HL-60 (cell line): ENCODE results near the gene HPS1.

Experiments used
- DNase-seq, 2 experiments: peaks; one replicate each; pipeline ENCODE4 v3.0.0-alpha.2; 2010 to 2020; ENCODE audit warnings: low read depth in 1 of 2, low spot score in 1 of 2
- H3K27ac ChIP-seq: fragments of 250-450 bp; sonication (Bioruptor Pico); replicated peaks from 2 replicates; pipeline ENCODE4 v1.5.1; 2020; ENCODE audit warnings: mild to moderate bottlenecking, moderate library complexity
- H3K27me3 ChIP-seq: fragments of 250-450 bp; sonication (Bioruptor Pico); 2 replicates; pipeline ENCODE4 v1.5.1; 2021; ENCODE audit warnings: mild to moderate bottlenecking, moderate library complexity; ENCODE audit not compliant: insufficient read depth, poor library complexity, severe bottlenecking
- H3K4me3 ChIP-seq: replicated peaks from 2 replicates; pipeline ENCODE4 v1.5.1; 2011; ENCODE audit warnings: mild to moderate bottlenecking, control low read depth, low read length; ENCODE audit not compliant: insufficient read depth
- GABPA ChIP-seq: IDR thresholded peaks from 2 replicates; pipeline ENCODE4 v1.6.1; 2012; ENCODE audit warnings: low read depth
- POLR2AphosphoS5 ChIP-seq: IDR thresholded peaks from 2 replicates; pipeline ENCODE4 v1.6.1; 2012; ENCODE audit warnings: low read depth
- SPI1 ChIP-seq: IDR thresholded peaks from 2 replicates; pipeline ENCODE4 v1.6.1; 2012; ENCODE audit warnings: low read depth, mild to moderate bottlenecking, borderline replicate concordance
- TF ChIP-seq, protein P1 (sequence below): IDR thresholded peaks from one replicate; pipeline ENCODE4 v1.5.1; 2011; ENCODE audit warnings: low read length, control low read depth, inconsistent platforms; ENCODE audit not compliant: insufficient read depth
- TF ChIP-seq, protein P2 (sequence below): IDR thresholded peaks from 2 replicates; pipeline ENCODE4 v1.6.1; 2012; ENCODE audit warnings: low read depth; ENCODE audit not compliant: insufficient replicate concordance

Gene HPS1

DNA sequence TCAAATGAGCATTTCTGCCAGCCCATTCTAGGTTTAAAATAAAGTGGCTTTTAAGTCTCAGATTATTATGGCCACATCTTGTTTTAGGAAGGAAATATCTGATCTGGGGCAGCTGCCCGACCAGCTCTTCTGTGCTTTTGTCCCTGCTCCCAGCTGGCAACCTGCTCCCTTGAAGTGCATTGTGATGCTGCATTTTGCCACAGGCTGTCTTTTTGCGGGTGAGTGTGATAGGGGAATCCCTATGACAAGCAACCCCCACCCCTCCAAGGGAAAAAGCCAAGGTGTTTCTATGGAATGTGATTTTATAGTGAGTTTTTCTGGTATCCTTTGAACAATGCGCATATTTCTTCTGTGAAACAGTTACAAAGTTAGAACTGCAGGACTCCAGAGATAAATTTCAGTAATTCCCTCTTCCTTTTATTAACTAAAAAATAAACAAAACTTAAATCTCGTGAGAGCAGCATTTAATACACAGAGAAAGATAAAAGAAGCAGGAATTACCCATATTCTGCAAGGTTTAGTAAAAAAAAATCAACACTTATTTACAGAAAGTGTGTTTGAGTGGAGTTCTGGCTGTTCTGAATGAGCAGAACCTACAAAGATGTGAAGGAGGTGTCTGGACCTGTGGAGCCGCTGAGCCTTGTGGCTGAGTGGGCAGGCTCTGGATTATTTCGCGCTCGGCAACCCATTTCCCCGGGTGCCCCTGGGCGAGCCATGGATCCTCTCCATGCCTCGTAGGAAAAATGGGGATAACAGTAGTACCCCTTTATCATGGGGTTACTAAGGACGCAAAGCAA is 10.1 kb upstream of the HPS1 start:
- no peak overlapping the region for H3K4me3 ChIP-seq
- H3K27ac ChIP-seq, result no peak overlapping the region
- H3K27me3 ChIP-seq, result peaks cover 3% of the 10 kb centered on the region
- DNase-seq, result no peak
- TF ChIP-seq, protein P1, sequence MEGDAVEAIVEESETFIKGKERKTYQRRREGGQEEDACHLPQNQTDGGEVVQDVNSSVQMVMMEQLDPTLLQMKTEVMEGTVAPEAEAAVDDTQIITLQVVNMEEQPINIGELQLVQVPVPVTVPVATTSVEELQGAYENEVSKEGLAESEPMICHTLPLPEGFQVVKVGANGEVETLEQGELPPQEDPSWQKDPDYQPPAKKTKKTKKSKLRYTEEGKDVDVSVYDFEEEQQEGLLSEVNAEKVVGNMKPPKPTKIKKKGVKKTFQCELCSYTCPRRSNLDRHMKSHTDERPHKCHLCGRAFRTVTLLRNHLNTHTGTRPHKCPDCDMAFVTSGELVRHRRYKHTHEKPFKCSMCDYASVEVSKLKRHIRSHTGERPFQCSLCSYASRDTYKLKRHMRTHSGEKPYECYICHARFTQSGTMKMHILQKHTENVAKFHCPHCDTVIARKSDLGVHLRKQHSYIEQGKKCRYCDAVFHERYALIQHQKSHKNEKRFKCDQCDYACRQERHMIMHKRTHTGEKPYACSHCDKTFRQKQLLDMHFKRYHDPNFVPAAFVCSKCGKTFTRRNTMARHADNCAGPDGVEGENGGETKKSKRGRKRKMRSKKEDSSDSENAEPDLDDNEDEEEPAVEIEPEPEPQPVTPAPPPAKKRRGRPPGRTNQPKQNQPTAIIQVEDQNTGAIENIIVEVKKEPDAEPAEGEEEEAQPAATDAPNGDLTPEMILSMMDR, result no peak
- no peak for TF ChIP-seq SPI1
- no peak for TF ChIP-seq GABPA

DNA sequence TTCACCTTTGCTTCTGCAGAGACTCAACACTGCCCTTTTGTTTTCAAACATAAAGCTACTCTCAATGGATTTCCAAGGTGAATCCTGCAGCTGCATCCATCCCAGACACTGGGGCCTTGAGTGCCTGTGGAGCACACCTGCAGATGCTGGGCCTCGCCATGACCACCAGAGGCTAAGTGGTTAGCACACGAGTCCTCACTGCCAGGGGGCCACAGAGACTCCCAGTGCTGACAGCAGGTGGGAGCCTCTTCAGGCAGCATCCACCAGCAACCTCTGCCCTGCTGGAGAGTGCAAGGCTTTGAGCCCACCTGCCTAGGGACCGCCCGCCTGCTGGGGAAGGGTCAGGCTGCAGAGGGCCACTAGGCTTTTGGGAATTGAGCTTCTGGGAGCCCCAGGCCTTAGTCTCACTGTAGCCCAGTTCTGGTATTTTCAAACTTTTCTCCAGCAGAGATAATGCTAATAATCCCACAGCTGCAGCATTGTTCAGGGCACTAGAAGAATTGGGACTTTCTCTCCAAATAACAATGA is 9.4 kb upstream of the HPS1 start:
- H3K27ac ChIP-seq, result no peak overlapping the region
- no peak for DNase-seq
- peaks cover 3% of the 10 kb centered on the region for H3K27me3 ChIP-seq
- no peak overlapping the region for H3K4me3 ChIP-seq
- TF ChIP-seq, protein P2, sequence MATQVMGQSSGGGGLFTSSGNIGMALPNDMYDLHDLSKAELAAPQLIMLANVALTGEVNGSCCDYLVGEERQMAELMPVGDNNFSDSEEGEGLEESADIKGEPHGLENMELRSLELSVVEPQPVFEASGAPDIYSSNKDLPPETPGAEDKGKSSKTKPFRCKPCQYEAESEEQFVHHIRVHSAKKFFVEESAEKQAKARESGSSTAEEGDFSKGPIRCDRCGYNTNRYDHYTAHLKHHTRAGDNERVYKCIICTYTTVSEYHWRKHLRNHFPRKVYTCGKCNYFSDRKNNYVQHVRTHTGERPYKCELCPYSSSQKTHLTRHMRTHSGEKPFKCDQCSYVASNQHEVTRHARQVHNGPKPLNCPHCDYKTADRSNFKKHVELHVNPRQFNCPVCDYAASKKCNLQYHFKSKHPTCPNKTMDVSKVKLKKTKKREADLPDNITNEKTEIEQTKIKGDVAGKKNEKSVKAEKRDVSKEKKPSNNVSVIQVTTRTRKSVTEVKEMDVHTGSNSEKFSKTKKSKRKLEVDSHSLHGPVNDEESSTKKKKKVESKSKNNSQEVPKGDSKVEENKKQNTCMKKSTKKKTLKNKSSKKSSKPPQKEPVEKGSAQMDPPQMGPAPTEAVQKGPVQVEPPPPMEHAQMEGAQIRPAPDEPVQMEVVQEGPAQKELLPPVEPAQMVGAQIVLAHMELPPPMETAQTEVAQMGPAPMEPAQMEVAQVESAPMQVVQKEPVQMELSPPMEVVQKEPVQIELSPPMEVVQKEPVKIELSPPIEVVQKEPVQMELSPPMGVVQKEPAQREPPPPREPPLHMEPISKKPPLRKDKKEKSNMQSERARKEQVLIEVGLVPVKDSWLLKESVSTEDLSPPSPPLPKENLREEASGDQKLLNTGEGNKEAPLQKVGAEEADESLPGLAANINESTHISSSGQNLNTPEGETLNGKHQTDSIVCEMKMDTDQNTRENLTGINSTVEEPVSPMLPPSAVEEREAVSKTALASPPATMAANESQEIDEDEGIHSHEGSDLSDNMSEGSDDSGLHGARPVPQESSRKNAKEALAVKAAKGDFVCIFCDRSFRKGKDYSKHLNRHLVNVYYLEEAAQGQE, result no peak
- TF ChIP-seq SPI1 (no peak), POLR2AphosphoS5 (no peak), GABPA (no peak)
- TF ChIP-seq, protein P1, result no peak

DNA sequence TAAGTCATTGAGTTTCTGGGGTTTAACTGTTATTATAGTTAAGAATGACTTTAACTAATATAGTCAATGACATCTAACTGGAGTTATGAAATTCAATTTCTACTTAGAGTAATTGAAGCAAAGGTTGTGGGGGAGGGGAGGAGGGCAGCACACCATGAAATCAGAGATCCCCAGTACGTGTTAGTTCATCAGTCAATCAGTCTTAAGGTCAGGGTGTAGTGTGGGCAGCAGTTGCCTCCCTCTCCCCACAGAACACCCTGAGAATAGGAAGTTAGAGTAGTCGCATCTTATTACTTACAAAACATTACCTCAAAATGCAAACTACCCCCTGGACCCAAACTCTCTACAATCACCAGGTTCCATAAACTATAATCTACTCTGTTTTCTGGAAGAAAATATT is 7.0 kb upstream of the HPS1 start:
- Histone ChIP-seq H3K27ac (no peak overlapping the region), H3K4me3 (no peak overlapping the region), H3K27me3 (peaks cover 5% of the 10 kb centered on the region)
- TF ChIP-seq POLR2AphosphoS5 (no peak), SPI1 (no peak), GABPA (no peak)
- TF ChIP-seq, protein P2, result no peak
- TF ChIP-seq, protein P1, result no peak
- DNase-seq, result no peak
